ENCODE results near the gene SALL3. TPM values are rescaled to one million over a fixed set of nuclear protein-coding genes. Genes with fewer than 3 reads are reported as not detected.

The SALL3 gene
- polyA plus RNA-seq, 4 donors = 7.2 to 11.2 (median 10.1) TPM

Other genes starting within 250 kb of the SALL3 start
- gene ATP9B, start 89.6 kb downstream of the SALL3 start, polyA plus RNA-seq (ENCODE audit: insufficient read length in 4 of 4) = 10 to 100 TPM; 27.9 to 36.8 (median 35.9) TPM

Data from left renal cortex interstitium (tissue), 4 donors.